ENCODE data around the gene LARP4. TPM values are rescaled to one million over a fixed set of nuclear protein-coding genes. Genes with fewer than 3 reads are reported as not detected.
A peak's percentile ranks its signal among the peaks of the same experiment; 100 is the strongest.
"Not testable (repeated sequence)": the region's sequence is repeated elsewhere in the genome, so short reads cannot be mapped to it uniquely, and the experiment has no call there.

LARP4 gene
- total and polyA plus RNA-seq, 2 of the 4 experiments (the other 2 are of a cell fraction): 11.3 to 42.5 TPM

DNA sequence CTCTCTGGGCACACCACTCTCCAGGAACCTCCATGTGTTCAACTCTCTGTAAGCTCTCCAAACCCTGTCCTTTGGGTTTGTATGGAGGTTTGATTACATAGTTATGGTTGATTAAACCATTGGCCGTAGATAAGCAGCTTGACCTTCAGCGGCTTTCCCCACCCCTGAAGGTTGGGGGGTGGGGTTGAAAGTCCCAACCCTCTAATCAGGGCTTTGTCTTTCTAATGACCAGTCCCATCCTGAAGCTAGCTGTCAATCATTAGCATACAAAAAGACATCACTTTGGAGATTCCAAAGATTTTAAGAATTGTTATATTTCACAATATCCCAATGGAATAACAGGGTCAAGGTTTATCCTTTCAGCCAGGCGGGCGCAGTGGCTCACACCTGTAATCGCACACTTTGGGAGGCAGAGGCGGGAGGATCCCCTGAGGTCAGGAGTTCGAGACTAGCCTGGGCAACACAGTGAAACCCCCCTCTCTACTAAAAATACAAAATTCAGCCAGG lies 12.7 kb upstream of the LARP4 start:
- no peak overlapping the region for H2AFZ ChIP-seq (replicated peaks; ENCODE audit: low read length, poor library complexity)

DNA sequence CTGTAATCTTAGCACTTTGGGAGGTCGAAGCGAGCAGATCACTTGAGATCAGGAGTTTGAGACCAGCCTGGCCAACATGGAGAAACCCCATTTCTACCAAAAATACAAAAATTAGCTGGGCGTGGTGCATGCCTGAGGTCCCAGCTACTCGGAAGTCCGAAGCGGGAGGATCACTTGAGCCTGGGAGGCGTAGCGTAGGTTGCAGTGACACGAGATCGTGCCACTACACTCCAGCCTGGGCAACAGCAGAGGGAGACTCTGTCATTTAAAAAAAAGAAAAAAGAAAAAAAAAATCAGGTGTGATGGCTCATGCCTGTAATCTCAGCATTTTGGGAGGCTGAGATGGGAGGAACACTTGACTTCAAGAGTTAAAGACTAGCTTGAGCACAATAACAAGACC lies 11.9 kb upstream of the LARP4 start:
- not testable (repeated sequence) for H3K14ac ChIP-seq (replicated peaks; ENCODE audit: low read depth, low read length)

More for the DNA sequence above, 12.7 kb upstream of the LARP4 start:
- no peak overlapping the region for H3K23ac ChIP-seq (ENCODE audit: low read depth, low read length)
- H3K56ac ChIP-seq (ENCODE audit: extremely low read depth, insufficient read depth, low read length): no peak overlapping the region
- H3K4ac ChIP-seq (ENCODE audit: low read depth, low read length): no peak overlapping the region
- H2AK9ac ChIP-seq (replicated peaks; ENCODE audit: low read depth, low read length, poor library complexity): no peak overlapping the region
- H2BK5ac ChIP-seq (ENCODE audit: low read depth, low read length, poor library complexity, severe bottlenecking): no peak overlapping the region
- no peak overlapping the region for H3K14ac ChIP-seq (replicated peaks; ENCODE audit: low read depth, low read length)
- H2BK120ac ChIP-seq (ENCODE audit: low read depth, low read length): no peak overlapping the region
- in situ Hi-C loops (cut with MboI; ENCODE audit: low sequenced_read_pairs) (no loop called here), dilution Hi-C loops (cut with HindIII; ENCODE audit: low sequenced_read_pairs, unreplicated experiment) (no loop called here), intact Hi-C loops (cut with micrococcal nuclease) (no loop called here)
- H3K18ac ChIP-seq (ENCODE audit: low read depth, low read length): no peak overlapping the region
- DNase-seq: no peak
- no peak overlapping the region; the same call in 1 of the 2 replicates for H3K4me2 ChIP-seq (ENCODE audit: low read depth, low read length)
- peaks cover 6% of the 10 kb centered on the region; the same call in 1 of the 2 replicates for H3K9me1 ChIP-seq (ENCODE audit: insufficient read depth, low read length)
- no peaks in the 10 kb centered on the region for H3K27me3 ChIP-seq (ENCODE audit: control insufficient read depth, insufficient read depth, low read length)
- no peak overlapping the region for H4K8ac ChIP-seq (ENCODE audit: low read depth in 2 of 2, low read length in 2 of 2)
- TF ChIP-seq, protein P1, sequence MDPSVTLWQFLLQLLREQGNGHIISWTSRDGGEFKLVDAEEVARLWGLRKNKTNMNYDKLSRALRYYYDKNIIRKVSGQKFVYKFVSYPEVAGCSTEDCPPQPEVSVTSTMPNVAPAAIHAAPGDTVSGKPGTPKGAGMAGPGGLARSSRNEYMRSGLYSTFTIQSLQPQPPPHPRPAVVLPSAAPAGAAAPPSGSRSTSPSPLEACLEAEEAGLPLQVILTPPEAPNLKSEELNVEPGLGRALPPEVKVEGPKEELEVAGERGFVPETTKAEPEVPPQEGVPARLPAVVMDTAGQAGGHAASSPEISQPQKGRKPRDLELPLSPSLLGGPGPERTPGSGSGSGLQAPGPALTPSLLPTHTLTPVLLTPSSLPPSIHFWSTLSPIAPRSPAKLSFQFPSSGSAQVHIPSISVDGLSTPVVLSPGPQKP (IDR thresholded peaks at IDR 0.05; ENCODE audit: borderline replicate concordance, low read depth, low read length): no peak
- TF ChIP-seq RCOR1 (IDR thresholded peaks at IDR 0.05; ENCODE audit: insufficient replicate concordance, low read length): no peak
- TF ChIP-seq RAD21 (IDR thresholded peaks at IDR 0.05; ENCODE audit: low read length): no peak
- TF ChIP-seq CEBPB (IDR thresholded peaks at IDR 0.05; ENCODE audit: low read depth, low read length): 0 out of 2 replicates have a peak, but pooled peaks have one; percentile 24
- H3K4me1 ChIP-seq (ENCODE audit: control insufficient read depth, insufficient read depth, low read length): peaks cover 9% of the 10 kb centered on the region
- no peak overlapping the region for H2BK20ac ChIP-seq (ENCODE audit: low read depth, low read length)
- H3K9me3 ChIP-seq (ENCODE audit: control insufficient read depth, insufficient read depth, low read length): no peaks in the 10 kb centered on the region
- H4K20me1 ChIP-seq (ENCODE audit: insufficient read depth, low read length): no peaks in the 10 kb centered on the region
- no peaks in the 10 kb centered on the region for H3K36me3 ChIP-seq (ENCODE audit: control insufficient read depth, insufficient read depth, low read length)
- no TSS peak for BruUV-seq (replicated peaks)
- CTCF ChIA-PET: interaction anchor here (0.6 kb wide), 1 partner anchor 247 kb away, joined by 6 read pairs; no protein-coding TSS in a partner anchor
- no peak overlapping the region for H4K91ac ChIP-seq (ENCODE audit: insufficient read depth, low read depth, low read length)
- no peak overlapping the region for H3K4me3 ChIP-seq (ENCODE audit: insufficient read depth, low read depth, low read length)
- no peak overlapping the region for H2AK5ac ChIP-seq (ENCODE audit: low read depth, low read length)
- no peaks in the 10 kb centered on the region for H3K79me1 ChIP-seq (ENCODE audit: low read depth in 1 of 2, low read length in 2 of 2)
- H2BK15ac ChIP-seq (ENCODE audit: low read depth, low read length): no peak overlapping the region
- ATAC-seq (ENCODE audit: low read depth): no peak; the same call in 1 of the 2 replicates
- no CpG with 5 or more reads among the region's 7 CpGs for WGBS, 2 experiments (ENCODE audit: extremely low coverage in 2 of 2, insufficient read length in 1 of 2)
- H3K27ac ChIP-seq (ENCODE audit: insufficient read depth, low read length): no peak overlapping the region
- no peak overlapping the region for H3K9ac ChIP-seq (ENCODE audit: low read depth, low read length)
- H4K5ac ChIP-seq (ENCODE audit: low read depth, low read length): no peak overlapping the region
- POLR2A ChIA-PET (ENCODE audit: unreplicated experiment): no interaction called here

More for the DNA sequence above, 11.9 kb upstream of the LARP4 start:
- 75% methylated on average over 2 of the region's 10 CpGs; no CpG with 5 or more reads in 1 of the 2 experiments for WGBS, 2 experiments (ENCODE audit: extremely low coverage in 2 of 2, insufficient read length in 1 of 2)
- ATAC-seq (ENCODE audit: low read depth); H4K20me1 ChIP-seq (ENCODE audit: insufficient read depth, low read length); H3K9me3 ChIP-seq (ENCODE audit: control insufficient read depth, insufficient read depth, low read length); H2AK9ac ChIP-seq (replicated peaks; ENCODE audit: low read depth, low read length, poor library complexity); POLR2A ChIA-PET (ENCODE audit: unreplicated experiment); H3K18ac ChIP-seq (ENCODE audit: low read depth, low read length); H2AFZ ChIP-seq (replicated peaks; ENCODE audit: low read length, poor library complexity); H2BK20ac ChIP-seq (ENCODE audit: low read depth, low read length); H3K4me3 ChIP-seq (ENCODE audit: insufficient read depth, low read depth, low read length); H3K4me2 ChIP-seq (ENCODE audit: low read depth, low read length); H3K27me3 ChIP-seq (ENCODE audit: control insufficient read depth, insufficient read depth, low read length); dilution Hi-C loops (cut with HindIII; ENCODE audit: low sequenced_read_pairs, unreplicated experiment); H3K56ac ChIP-seq (ENCODE audit: extremely low read depth, insufficient read depth, low read length); H3K23ac ChIP-seq (ENCODE audit: low read depth, low read length); H4K8ac ChIP-seq (ENCODE audit: low read depth in 2 of 2, low read length in 2 of 2); H3K9me1 ChIP-seq (ENCODE audit: insufficient read depth, low read length); H2BK15ac ChIP-seq (ENCODE audit: low read depth, low read length); DNase-seq; BruUV-seq (replicated peaks); H2BK5ac ChIP-seq (ENCODE audit: low read depth, low read length, poor library complexity, severe bottlenecking); H3K36me3 ChIP-seq (ENCODE audit: control insufficient read depth, insufficient read depth, low read length); H3K4ac ChIP-seq (ENCODE audit: low read depth, low read length); intact Hi-C loops (cut with micrococcal nuclease); H3K9ac ChIP-seq (ENCODE audit: low read depth, low read length); H4K91ac ChIP-seq (ENCODE audit: insufficient read depth, low read depth, low read length); H2BK120ac ChIP-seq (ENCODE audit: low read depth, low read length); H3K27ac ChIP-seq (ENCODE audit: insufficient read depth, low read length); H3K4me1 ChIP-seq (ENCODE audit: control insufficient read depth, insufficient read depth, low read length); H4K5ac ChIP-seq (ENCODE audit: low read depth, low read length); H3K79me1 ChIP-seq (ENCODE audit: low read depth in 1 of 2, low read length in 2 of 2); in situ Hi-C loops (cut with MboI; ENCODE audit: low sequenced_read_pairs): not testable (repeated sequence)
- 0 out of 2 replicates have a peak overlapping the region, but pooled peaks have one; percentile 9 for H2AK5ac ChIP-seq (ENCODE audit: low read depth, low read length)
- CTCF ChIA-PET: interaction anchor here (0.6 kb wide), 2 partner anchors 57 to 1128 kb away, joined by 5 to 6 read pairs; no protein-coding TSS in a partner anchor

Measured in IMR-90 (cell line).